Lower leg skin (tissue), 3 donors: ENCODE data around the gene LYRM4.

Experiments used
- CTCF ChIP-seq, 3 donors: fragments of 450-650 bp; IDR thresholded peaks; one replicate each; pipeline ENCODE4 v1.5.1; 2016; ENCODE audit warnings: antibody characterized with exemption in 3 of 3, mild to moderate bottlenecking in 3 of 3, moderate library complexity in 2 of 3
- POLR2A ChIP-seq, 2 donors: fragments of 450-650 bp; IDR thresholded peaks; one replicate each; pipeline ENCODE4 v1.6.1; 2016 to 2017; ENCODE audit warnings: antibody characterized with exemption in 2 of 2, mild to moderate bottlenecking in 1 of 2, moderate library complexity in 1 of 2

- no peak for TF ChIP-seq CTCF (IDR thresholded peaks at IDR 0.05)
- no peak for TF ChIP-seq POLR2A (IDR thresholded peaks at IDR 0.05)
Measured at GRCh38 chr6:5142915-5143314, 117.8 kb downstream of the LYRM4 start.
